Measurements from ENCODE around the gene PHOX2A. TPM values are rescaled to one million over a fixed set of nuclear protein-coding genes. Genes with fewer than 3 reads are reported as not detected.

Gene PHOX2A
- total RNA-seq, 1 donor from 2014 or later = not detected

GRCh38 chr11:72190631-72191071 is 53.3 kb downstream of the PHOX2A start:
- Mint-ChIP-seq H3K4me1 (ENCODE audit: unreplicated experiment) (no peaks in the 10 kb centered on the region), H3K36me3 (ENCODE audit: unreplicated experiment) (no peaks in the 10 kb centered on the region), H3K27me3 (ENCODE audit: unreplicated experiment) (no peaks in the 10 kb centered on the region), H3K9me3 (ENCODE audit: unreplicated experiment) (no peaks in the 10 kb centered on the region), H3K4me3 (ENCODE audit: unreplicated experiment) (no peak overlapping the region), H3K27ac (ENCODE audit: unreplicated experiment) (no peak overlapping the region)
- DNase-seq (ENCODE audit: extremely low spot score, unreplicated experiment) = no peak
- no peak for TF ChIP-seq CTCF (IDR thresholded peaks at IDR 0.05)

GRCh38 chr11:72189455-72190250 is 54.3 kb downstream of the PHOX2A start:
- no peaks in the 10 kb centered on the region for H3K4me1 Mint-ChIP-seq (ENCODE audit: unreplicated experiment)
- H3K27ac Mint-ChIP-seq (ENCODE audit: unreplicated experiment) = no peak overlapping the region
- no peaks in the 10 kb centered on the region for H3K36me3 Mint-ChIP-seq (ENCODE audit: unreplicated experiment)
- TF ChIP-seq CTCF (IDR thresholded peaks at IDR 0.05) = no peak
- no peak overlapping the region for H3K4me3 Mint-ChIP-seq (ENCODE audit: unreplicated experiment)
- no peaks in the 10 kb centered on the region for H3K9me3 Mint-ChIP-seq (ENCODE audit: unreplicated experiment)
- DNase-seq (ENCODE audit: extremely low spot score, unreplicated experiment) = no peak
- H3K27me3 Mint-ChIP-seq (ENCODE audit: unreplicated experiment) = no peaks in the 10 kb centered on the region

Other genes with a start within 250 kb of the PHOX2A start
- gene IL18BP, start 245.3 kb downstream of the PHOX2A start, total RNA-seq = 8.8 and 9.6 TPM in 2 replicates
- gene NUMA1, start 163.6 kb downstream of the PHOX2A start, total RNA-seq = 238 and 247 TPM in 2 replicates
- gene LRRC51, start 163.3 kb downstream of the PHOX2A start, total RNA-seq = 9.1 and 10.9 TPM in 2 replicates
- gene LAMTOR1, start 140.9 kb downstream of the PHOX2A start, total RNA-seq = 95.4 and 96.8 TPM in 2 replicates
- not detected in 2 replicates for gene TOMT, start 138.3 kb downstream of the PHOX2A start, total RNA-seq
- 32.1 and 32.3 TPM in 2 replicates for gene ANAPC15, start 131.5 kb downstream of the PHOX2A start, total RNA-seq
- not detected in 2 replicates for gene FOLR3, start 108.5 kb downstream of the PHOX2A start, total RNA-seq
- gene FOLR1, start 52.0 kb downstream of the PHOX2A start, total RNA-seq = not detected in 2 replicates
- gene FOLR2, start 27.4 kb downstream of the PHOX2A start, total RNA-seq = not detected in 2 replicates
- 259 and 289 TPM in 2 replicates for gene INPPL1, start 19.4 kb downstream of the PHOX2A start, total RNA-seq
- 20.4 and 20.7 TPM in 2 replicates for gene CLPB, start 190.4 kb upstream of the PHOX2A start, total RNA-seq